IMR-90 (cell line): ENCODE results near the gene ALDH8A1. TPM values are rescaled to one million over a fixed set of nuclear protein-coding genes. Genes with fewer than 3 reads are reported as not detected.
A peak's percentile ranks its signal among the peaks of the same experiment; 100 is the strongest.

Source experiments
- ATAC-seq: fragments of 200-7000 bp; cut with Tn5 transposase; 2 replicates; pipeline ENCODE4 v1.9.1; 2020; ENCODE audit warnings: low read depth, mild to moderate bottlenecking, moderate library complexity
- BruUV-seq: library from RNA; stranded (reverse); fragments of 400-500 nt; replicated peaks from 2 replicates; lab custom pipeline; 2021; lab: Mats Ljungman, UMichigan
- CTCF ChIA-PET: fragments of 300-600 bp; formaldehyde crosslinking; extraction: SDS; loops from one replicate; lab custom pipeline; 2021; ENCODE audit warnings: antibody characterized with exemption; lab: Yijun Ruan, JAX
- POLR2A ChIA-PET: fragments of 300-600 bp; sonication (Branson Sonifier 250); formaldehyde crosslinking; loops from one replicate; lab custom pipeline; 2022; ENCODE audit warnings: antibody characterized with exemption; ENCODE audit not compliant: unreplicated experiment; lab: Charles Lee
- DNase-seq: peaks from one replicate; pipeline ENCODE4 v3.0.0; 2013
- H2AFZ ChIP-seq: replicated peaks from 2 replicates; pipeline ENCODE3; 2013; ENCODE audit warnings: low read length, mild to moderate bottlenecking; ENCODE audit not compliant: poor library complexity
- H2AK5ac ChIP-seq: 2 replicates; pipeline ENCODE4 v1.6.1; 2013; ENCODE audit warnings: low read depth, low read length, inconsistent platforms
- H2AK9ac ChIP-seq: replicated peaks from 2 replicates; pipeline ENCODE3; 2013; ENCODE audit warnings: mild to moderate bottlenecking, low read depth, low read length, moderate library complexity; ENCODE audit not compliant: poor library complexity
- H2BK120ac ChIP-seq: 2 replicates; pipeline ENCODE4 v1.6.1; 2013; ENCODE audit warnings: low read depth, low read length, inconsistent platforms
- H2BK15ac ChIP-seq: 3 replicates; pipeline ENCODE4 v1.6.1; 2013; ENCODE audit warnings: low read depth, low read length, inconsistent platforms
- H2BK20ac ChIP-seq: 2 replicates; pipeline ENCODE4 v1.6.1; 2013; ENCODE audit warnings: low read depth, mild to moderate bottlenecking, inconsistent platforms, low read length, moderate library complexity
- H2BK5ac ChIP-seq: 2 replicates; pipeline ENCODE4 v1.6.1; 2013; ENCODE audit warnings: mild to moderate bottlenecking, low read depth, low read length, inconsistent platforms; ENCODE audit not compliant: poor library complexity, severe bottlenecking
- H3K14ac ChIP-seq: replicated peaks from 2 replicates; pipeline ENCODE4 v1.6.1; 2013; ENCODE audit warnings: low read depth, low read length, inconsistent platforms
- H3K18ac ChIP-seq: 2 replicates; pipeline ENCODE4 v1.6.1; 2013; ENCODE audit warnings: low read depth, low read length, control low read depth
- H3K23ac ChIP-seq: 2 replicates; pipeline ENCODE4 v1.6.1; 2013; ENCODE audit warnings: low read depth, low read length, inconsistent platforms
- H3K27ac ChIP-seq: 2 replicates; pipeline ENCODE4 v1.5.1; 2013; ENCODE audit warnings: mild to moderate bottlenecking, control low read depth, low read length; ENCODE audit not compliant: insufficient read depth
- H3K27me3 ChIP-seq: 2 replicates; pipeline ENCODE4 v1.6.1; 2013; ENCODE audit warnings: low read length; ENCODE audit not compliant: control insufficient read depth, insufficient read depth
- H3K36me3 ChIP-seq: 2 replicates; pipeline ENCODE4 v1.6.1; 2013; ENCODE audit warnings: low read length, mixed read lengths; ENCODE audit not compliant: control insufficient read depth, insufficient read depth
- H3K4ac ChIP-seq: 2 replicates; pipeline ENCODE4 v1.6.1; 2013; ENCODE audit warnings: low read depth, low read length, inconsistent platforms
- H3K4me1 ChIP-seq: 2 replicates; pipeline ENCODE4 v1.6.1; 2013; ENCODE audit warnings: low read length, mixed read lengths; ENCODE audit not compliant: control insufficient read depth, insufficient read depth
- H3K4me2 ChIP-seq: 2 replicates; pipeline ENCODE4 v1.6.1; 2013; ENCODE audit warnings: low read depth, mild to moderate bottlenecking, control low read depth, low read length, moderate library complexity
- H3K4me3 ChIP-seq: 2 replicates; pipeline ENCODE4 v1.5.1; 2013; ENCODE audit warnings: low read depth, mild to moderate bottlenecking, control low read depth, low read length, moderate library complexity; ENCODE audit not compliant: insufficient read depth
- H3K56ac ChIP-seq: 2 replicates; pipeline ENCODE4 v1.6.1; 2013; ENCODE audit warnings: low read length, inconsistent platforms; ENCODE audit not compliant: insufficient read depth; ENCODE audit errors: extremely low read depth
- H3K79me1 ChIP-seq, 2 experiments: 2 replicates each; pipeline ENCODE4 v1.6.1; 2013; ENCODE audit warnings: low read length in 2 of 2, inconsistent platforms in 1 of 2, low read depth in 1 of 2
- H3K9ac ChIP-seq: 2 replicates; pipeline ENCODE4 v1.6.1; 2013; ENCODE audit warnings: low read depth, low read length, control low read depth
- H3K9me1 ChIP-seq: 2 replicates; pipeline ENCODE4 v1.6.1; 2013; ENCODE audit warnings: low read length, inconsistent platforms; ENCODE audit not compliant: insufficient read depth
- H3K9me3 ChIP-seq: 2 replicates; pipeline ENCODE4 v1.6.1; 2013; ENCODE audit warnings: low read length; ENCODE audit not compliant: control insufficient read depth, insufficient read depth
- H4K20me1 ChIP-seq: 2 replicates; pipeline ENCODE4 v1.6.1; 2013; ENCODE audit warnings: low read length, inconsistent platforms; ENCODE audit not compliant: insufficient read depth
- H4K5ac ChIP-seq: 2 replicates; pipeline ENCODE4 v1.6.1; 2013; ENCODE audit warnings: mild to moderate bottlenecking, low read depth, low read length, control low read depth
- H4K8ac ChIP-seq, 2 experiments: 2 replicates each; pipeline ENCODE4 v1.6.1; 2013; ENCODE audit warnings: low read depth in 2 of 2, low read length in 2 of 2, control low read depth in 1 of 2, inconsistent platforms in 1 of 2
- H4K91ac ChIP-seq: 2 replicates; pipeline ENCODE4 v1.6.1; 2013; ENCODE audit warnings: low read depth, low read length, inconsistent platforms; ENCODE audit not compliant: insufficient read depth
- BHLHE40 ChIP-seq: fragments of 150-350 bp; IDR thresholded peaks from 2 replicates; pipeline ENCODE4 v1.6.1; 2016; ENCODE audit warnings: mild to moderate bottlenecking, low read depth, low read length
- CEBPB ChIP-seq: IDR thresholded peaks from 2 replicates; pipeline ENCODE4 v1.6.1; 2012; ENCODE audit warnings: low read depth, low read length, improper control_type of control experiment
- MAZ ChIP-seq: IDR thresholded peaks from 2 replicates; pipeline ENCODE4 v1.6.1; 2012; ENCODE audit warnings: low read depth, mild to moderate bottlenecking, low read length, improper control_type of control experiment, moderate library complexity, borderline replicate concordance
- MXI1 ChIP-seq: IDR thresholded peaks from 2 replicates; pipeline ENCODE4 v1.6.1; 2012; ENCODE audit warnings: low read depth, mild to moderate bottlenecking, low read length, moderate library complexity, borderline replicate concordance
- POLR2A ChIP-seq: IDR thresholded peaks from 2 replicates; pipeline ENCODE4 v1.6.1; 2012; ENCODE audit warnings: mild to moderate bottlenecking, low read depth, low read length
- RAD21 ChIP-seq: IDR thresholded peaks from 2 replicates; pipeline ENCODE4 v1.6.1; 2012; ENCODE audit warnings: low read length, improper control_type of control experiment
- RFX5 ChIP-seq: IDR thresholded peaks from 2 replicates; pipeline ENCODE4 v1.8.0; 2012; ENCODE audit warnings: low read depth, mild to moderate bottlenecking, low read length, moderate library complexity
- USF2 ChIP-seq: fragments of 150-350 bp; IDR thresholded peaks from 2 replicates; pipeline ENCODE4 v1.6.1; 2017; ENCODE audit warnings: mild to moderate bottlenecking, antibody characterized with exemption, low read length, low read depth
- WGBS, 2 experiments: methylation state at CpG; one replicate each; pipeline versions ENCODE4 v1.1.5 to v1.1.7; 2013; ENCODE audit warnings: missing lambda C conversion rate in 2 of 2; ENCODE audit not compliant: insufficient read length in 1 of 2; ENCODE audit errors: extremely low coverage in 2 of 2; 5-methylcytosine and 5-hydroxymethylcytosine counted together
- dilution Hi-C: fragments of 300-500 bp; cut with HindIII; formaldehyde crosslinking; loops from one replicate; pipeline ENCODE4 v1.14.3; 2018; ENCODE audit warnings: low sequenced_read_pairs; ENCODE audit not compliant: unreplicated experiment
- in situ Hi-C: fragments of 300-500 bp; cut with MboI; formaldehyde crosslinking; loops from 3 replicates; pipeline ENCODE4 v1.14.3; 2019; ENCODE audit warnings: low sequenced_read_pairs, inconsistent platforms, mixed read lengths
- intact Hi-C: fragments of 100-400 bp; cut with micrococcal nuclease; formaldehyde crosslinking; loops from 2 replicates; pipeline ENCODE4 v1.10.0; 2022
- polyA plus RNA-seq, 3 experiments: library from polyadenylated mRNA; depleted of rRNA; stranded (reverse); fragments of >200 nt; gene quantifications; 2 replicates each; pipeline ENCODE4 v1.2.3, GENCODE V29; 2012; ENCODE audit warnings: low replicate concordance in 1 of 3
- total RNA-seq: library from RNA; depleted of rRNA; stranded (reverse); fragments of >200 nt; gene quantifications from 2 replicates; pipeline ENCODE4 v1.2.3, GENCODE V29; 2012

Gene ALDH8A1
- total and polyA plus RNA-seq, 2 of the 4 experiments (the other 2 are of a cell fraction) = under 0.01 to 0.15 TPM

- Histone ChIP-seq H2BK15ac (peak overlapping the region; percentile 28; the same call in 2 of the 3 replicates), H3K4ac (peak overlapping the region; percentile 72), H3K56ac (no peak overlapping the region), H4K5ac (peak overlapping the region; percentile 75), H3K18ac (peak overlapping the region; percentile 6), H2BK20ac (peak overlapping the region; percentile 30), H4K8ac (peak overlapping the region in 1 of 2 experiments; percentile 50; a peak in 2 of 4 replicates), H3K36me3 (no peaks in the 10 kb centered on the region), H2AFZ (peak overlapping the region; percentile 33), H2BK120ac (peak overlapping the region; percentile 22), H4K20me1 (no peaks in the 10 kb centered on the region), H3K4me2 (no peak overlapping the region), H3K4me1 (peaks cover 18% of the 10 kb centered on the region), H2BK5ac (peak overlapping the region; percentile 11), H3K27ac (peak overlapping the region; percentile 54; the same call in 1 of the 2 replicates), H3K23ac (no peak overlapping the region), H3K9ac (no peak overlapping the region), H3K79me1 (no peaks in the 10 kb centered on the region), H3K9me1 (peaks cover 11% of the 10 kb centered on the region), H2AK9ac (no peak overlapping the region), H3K4me3 (no peak overlapping the region), H4K91ac (peak overlapping the region; percentile 62), H3K9me3 (no peaks in the 10 kb centered on the region), H2AK5ac (peak overlapping the region; percentile 71), H3K27me3 (no peaks in the 10 kb centered on the region), H3K14ac (peak overlapping the region; percentile 74)
- CTCF ChIA-PET = interaction anchor here (0.7 to 1.3 kb wide), 3 partner anchors 11 to 100 kb away, joined by 3 to 6 read pairs (median 3); no protein-coding TSS in a partner anchor
- POLR2A ChIA-PET = no interaction called here
- no peak for TF ChIP-seq BHLHE40
- no peak for TF ChIP-seq RAD21
- no peak for TF ChIP-seq POLR2A
- no peak for TF ChIP-seq RFX5
- TF ChIP-seq MXI1 = no peak
- no peak for TF ChIP-seq MAZ
- no peak for TF ChIP-seq CEBPB
- no peak for TF ChIP-seq USF2
- WGBS, 2 experiments = no CpG with 5 or more reads among the region's 5 CpGs
- ATAC-seq (no peak; the same call in 1 of the 2 replicates), DNase-seq (no peak)
- intact Hi-C loops (loop anchor here (2.0 kb wide), 1 partner anchor 54 kb away; no protein-coding TSS in a partner anchor), in situ Hi-C loops (no loop called here), dilution Hi-C loops (no loop called here)
- no TSS peak for BruUV-seq
These were observed 13.4 kb downstream of the ALDH8A1 start for GRCh38 chr6:134936476-134936875.
